HepG2 (cell line): ENCODE results near the gene RNU4-1. TPM values are rescaled to one million over a fixed set of nuclear protein-coding genes. Genes with fewer than 3 reads are reported as not detected.

ENCODE experiments used
- ATAC-seq: fragments of 200-7000 bp; cut with Tn5 transposase; 3 replicates; pipeline ENCODE4 v1.9.1; 2020; ENCODE audit warnings: mild to moderate bottlenecking, moderate library complexity
- BruUV-seq: library from RNA; stranded (reverse); fragments of 400-500 nt; replicated peaks from 2 replicates; lab custom pipeline; 2021; lab: Mats Ljungman, UMichigan
- CTCF ChIA-PET: fragments of 300-600 bp; formaldehyde crosslinking; extraction: SDS; loops from one replicate; lab custom pipeline; 2021; ENCODE audit warnings: low total read pairs, inconsistent platforms, low intra/inter-chr PET ratio; lab: Yijun Ruan, JAX
- POLR2A ChIA-PET: fragments of 350-600 bp; sonication (Branson Sonifier 250); formaldehyde crosslinking; loops from one replicate; lab custom pipeline; 2020; ENCODE audit warnings: antibody characterized with exemption, inconsistent platforms; lab: Yijun Ruan, JAX
- DNase-seq: peaks from one replicate; pipeline ENCODE4 v3.0.0-alpha.2; 2015; ENCODE audit warnings: low spot score
- FAIRE-seq: peaks from 3 replicates; lab custom pipeline; 2011; peaks lifted over from hg19 to GRCh38; lab: Jason Lieb, UNC
- H2AFZ ChIP-seq: one replicate; pipeline ENCODE4 v1.6.1; 2011; ENCODE audit warnings: low read length, inconsistent platforms
- H3K27ac ChIP-seq: fragments of 300-600 bp; 3 replicates; pipeline ENCODE4 v1.8.0; 2011; ENCODE audit warnings: mixed run types, mild to moderate bottlenecking, mixed read lengths, low read length, inconsistent platforms; ENCODE audit not compliant: insufficient read depth; ENCODE audit errors: extremely low read length
- H3K27me3 ChIP-seq, 2 experiments: fragments of 200-600 bp in 1 of 2; 2 replicates in 1 of 2; 3 replicates in 1 of 2; pipeline versions ENCODE4 v1.6.0 to v1.8.0; 2011; ENCODE audit warnings: low read length in 2 of 2, mild to moderate bottlenecking in 2 of 2, moderate library complexity in 2 of 2, inconsistent platforms in 1 of 2; ENCODE audit not compliant: insufficient read depth in 2 of 2, control insufficient read depth in 1 of 2
- H3K36me3 ChIP-seq, 2 experiments: fragments of 200-600 bp in 1 of 2; replicated peaks in 1 of 2; 2 replicates in 1 of 2; 3 replicates in 1 of 2; pipeline versions ENCODE4 v1.5.1 to v1.8.0; 2011; ENCODE audit warnings: low read length in 2 of 2, inconsistent platforms in 1 of 2; ENCODE audit not compliant: insufficient read depth in 2 of 2, control insufficient read depth in 1 of 2
- H3K4me1 ChIP-seq: 2 replicates; pipeline ENCODE4 v1.5.1; 2012; ENCODE audit warnings: low read length, inconsistent platforms; ENCODE audit not compliant: insufficient read depth
- H3K4me2 ChIP-seq: 2 replicates; pipeline ENCODE4 v1.6.0; 2011; ENCODE audit warnings: low read depth, low read length, inconsistent platforms
- H3K4me3 ChIP-seq, 3 experiments: fragments of 200-600 bp in 1 of 3; sonication (generic), shearing (Covaris generic) in 1 of 3; replicated peaks in 1 of 3; 2 replicates each; pipeline ENCODE4 v1.5.1; 2011 to 2016; ENCODE audit warnings: low read length in 3 of 3, inconsistent platforms in 2 of 3, low read depth in 2 of 3, mild to moderate bottlenecking in 2 of 3, control low read depth in 1 of 3, mixed read lengths in 1 of 3; ENCODE audit not compliant: insufficient read depth in 1 of 3
- H3K79me2 ChIP-seq: one replicate; pipeline ENCODE4 v1.6.1; 2011; ENCODE audit warnings: low read length, inconsistent platforms; ENCODE audit not compliant: insufficient read depth
- H3K9ac ChIP-seq: 2 replicates; pipeline ENCODE4 v1.6.0; 2011; ENCODE audit warnings: mild to moderate bottlenecking, low read depth, low read length, inconsistent platforms; ENCODE audit not compliant: insufficient read depth
- H3K9me3 ChIP-seq: 2 replicates; pipeline ENCODE4 v1.5.1; 2012; ENCODE audit warnings: mild to moderate bottlenecking, low read length
- H4K20me1 ChIP-seq: 2 replicates; pipeline ENCODE4 v1.6.0; 2011; ENCODE audit warnings: inconsistent platforms, mild to moderate bottlenecking, low read length, moderate library complexity; ENCODE audit not compliant: insufficient read depth
- BCL6 ChIP-seq: IDR thresholded peaks from 2 replicates; pipeline ENCODE4 v1.6.1; 2016; ENCODE audit warnings: missing genetic modification reagents, missing compliant biosample characterization
- HNRNPL ChIP-seq: fragments of 200-400 bp; formaldehyde crosslinking; IDR thresholded peaks from 2 replicates; pipeline ENCODE4 v1.6.1; 2017; ENCODE audit warnings: mild to moderate bottlenecking, low read depth, low read length
- MTF1 ChIP-seq: sonication (generic); formaldehyde crosslinking; IDR thresholded peaks from 2 replicates; pipeline ENCODE4 v1.5.0; 2020; ENCODE audit warnings: missing genetic modification reagents
- NR2F2 ChIP-seq: IDR thresholded peaks from 2 replicates; pipeline ENCODE4 v1.6.1; 2012; ENCODE audit warnings: low read depth, inconsistent platforms, borderline replicate concordance
- SALL1 ChIP-seq: sonication (generic); formaldehyde crosslinking; IDR thresholded peaks from 2 replicates; pipeline ENCODE4 v1.8.0; 2022; ENCODE audit warnings: mild to moderate bottlenecking, missing genetic modification reagents
- STAT5B ChIP-seq: sonication (generic); formaldehyde crosslinking; IDR thresholded peaks from 2 replicates; pipeline ENCODE4 v1.4.0; 2020; ENCODE audit warnings: missing genetic modification reagents
- SYNCRIP ChIP-seq: fragments of 200-400 bp; formaldehyde crosslinking; IDR thresholded peaks from 2 replicates; pipeline ENCODE4 v1.6.1; 2018; ENCODE audit warnings: mild to moderate bottlenecking, low read depth, low read length; ENCODE audit not compliant: insufficient read depth
- THYN1 ChIP-seq: sonication (generic); formaldehyde crosslinking; IDR thresholded peaks from 2 replicates; pipeline ENCODE4 v1.8.1; 2023; ENCODE audit warnings: low read depth, mild to moderate bottlenecking, moderate library complexity, missing genetic modification reagents, borderline replicate concordance
- ZBTB33 ChIP-seq: sonication (generic); formaldehyde crosslinking; IDR thresholded peaks from 2 replicates; pipeline ENCODE4 v1.4.0; 2020; ENCODE audit warnings: missing genetic modification reagents
- ZBTB4 ChIP-seq: sonication (generic); formaldehyde crosslinking; IDR thresholded peaks from 2 replicates; pipeline ENCODE4 v1.4.0; 2020; ENCODE audit warnings: missing genetic modification reagents, mild to moderate bottlenecking, borderline replicate concordance
- ZNF234 ChIP-seq: sonication (generic); formaldehyde crosslinking; conservative IDR thresholded peaks from 2 replicates; pipeline ENCODE4 v1.5.1; 2020; ENCODE audit warnings: mild to moderate bottlenecking, missing genetic modification reagents
- WGBS: methylation state at CpG from one replicate; pipeline ENCODE4 v1.1.6; 2017; ENCODE audit warnings: low lambda C conversion rate; 5-methylcytosine and 5-hydroxymethylcytosine counted together
- in situ Hi-C: cut with HindIII; loops from 2 replicates; pipeline ENCODE4 v1.10.0; 2017; ENCODE audit warnings: low pct_unique_long_range_greater_than_20kb; ENCODE audit not compliant: extremely low pct_ligation_motif_present
- intact Hi-C: fragments of 100-400 bp; cut with micrococcal nuclease; formaldehyde crosslinking; loops from one replicate; pipeline ENCODE4 v1.10.0; 2022; ENCODE audit not compliant: unreplicated experiment
- polyA plus RNA-seq, 8 experiments: library from polyadenylated mRNA; depleted of rRNA in 3 of 8; stranded (reverse) in 7 of 8; unstranded in 1 of 8; fragments of >200 nt; fragmentation: Illumina TruSeq in 4 of 8; extraction: Trizol in 4 of 8; gene quantifications; 2 replicates each; pipeline versions ENCODE4 v1.2.1 to v1.2.3, GENCODE V29; 2011 to 2016; ENCODE audit warnings: low read depth in 4 of 8, missing spikeins in 1 of 8, mixed read lengths in 1 of 8; ENCODE audit not compliant: insufficient read depth in 1 of 8
- total RNA-seq, 5 experiments: library from RNA; depleted of rRNA; stranded (reverse); fragments of >200 nt; fragmentation: Illumina TruSeq; extraction: Trizol; gene quantifications; 2 replicates each; pipeline ENCODE4 v1.2.3, GENCODE V29; 2016; ENCODE audit warnings: low read depth in 1 of 5
- TF ChIP-seq, protein P1 (sequence below): sonication (generic); formaldehyde crosslinking; IDR thresholded peaks from 2 replicates; pipeline ENCODE4 v1.4.0; 2020; ENCODE audit warnings: missing genetic modification reagents
- TF ChIP-seq, protein P2 (sequence below): sonication (generic); formaldehyde crosslinking; IDR thresholded peaks from 2 replicates; pipeline ENCODE4 v1.8.0; 2022; ENCODE audit warnings: mild to moderate bottlenecking, missing genetic modification reagents, moderate library complexity

The RNU4-1 gene
- total and polyA plus RNA-seq, 2 of the 13 experiments (the other 11 are each of a cell fraction or from before 2014, with no cell fraction given): 7,407 TPM; not detected in 1

- DNase-seq (no peak), FAIRE-seq (no peak), ATAC-seq (no peak)
- Histone ChIP-seq H3K9me3 (no peaks in the 10 kb centered on the region), H3K79me2 (peaks cover 59% of the 10 kb centered on the region), H3K27me3 (no peaks in the 10 kb centered on the region), H3K36me3 (no peaks in the 10 kb centered on the region; a peak in 2 of 5 replicates), H3K9ac (no peak overlapping the region), H3K4me1 (peaks cover 90% of the 10 kb centered on the region), H3K27ac (peak overlapping the region; percentile 13), H2AFZ (no peak overlapping the region), H3K4me3 (peak overlapping the region in 1 of 3 experiments; percentile 45; a peak in 2 of 6 replicates), H3K4me2 (peak overlapping the region; percentile 85), H4K20me1 (peaks cover 3% of the 10 kb centered on the region; the same call in 1 of the 2 replicates)
- CTCF ChIA-PET: no interaction called here
- POLR2A ChIA-PET: interaction anchor here (0.6 to 13.4 kb wide), 7 partner anchors 23 to 145 kb away, joined by 3 to 265 read pairs (median 10); partner anchors contain the start of genes RAB35, RNU4-1, RNU4-2 and RPLP0
- 85% methylated on average over 6 of the region's 10 CpGs for WGBS
- intact Hi-C loops: no loop called here
- BruUV-seq: no TSS peak
- in situ Hi-C loops: loop anchor here (10.0 kb wide), 1 partner anchor 47 kb away; no protein-coding TSS in a partner anchor
- TF ChIP-seq ZBTB4 (CRISPR knock-in tag) (no peak), THYN1 (CRISPR knock-in tag) (no peak), MTF1 (CRISPR knock-in tag) (no peak), SALL1 (CRISPR knock-in tag) (peak; percentile 38), ZNF234 (CRISPR knock-in tag) (no peak), BCL6 (CRISPR knock-in tag) (0 out of 2 replicates have a peak, but pooled peaks have one; percentile 22), SYNCRIP (no peak), HNRNPL (peak; percentile 99), ZBTB33 (peak; percentile 53), STAT5B (CRISPR knock-in tag) (no peak), NR2F2 (no peak)
- TF ChIP-seq, protein P1, sequence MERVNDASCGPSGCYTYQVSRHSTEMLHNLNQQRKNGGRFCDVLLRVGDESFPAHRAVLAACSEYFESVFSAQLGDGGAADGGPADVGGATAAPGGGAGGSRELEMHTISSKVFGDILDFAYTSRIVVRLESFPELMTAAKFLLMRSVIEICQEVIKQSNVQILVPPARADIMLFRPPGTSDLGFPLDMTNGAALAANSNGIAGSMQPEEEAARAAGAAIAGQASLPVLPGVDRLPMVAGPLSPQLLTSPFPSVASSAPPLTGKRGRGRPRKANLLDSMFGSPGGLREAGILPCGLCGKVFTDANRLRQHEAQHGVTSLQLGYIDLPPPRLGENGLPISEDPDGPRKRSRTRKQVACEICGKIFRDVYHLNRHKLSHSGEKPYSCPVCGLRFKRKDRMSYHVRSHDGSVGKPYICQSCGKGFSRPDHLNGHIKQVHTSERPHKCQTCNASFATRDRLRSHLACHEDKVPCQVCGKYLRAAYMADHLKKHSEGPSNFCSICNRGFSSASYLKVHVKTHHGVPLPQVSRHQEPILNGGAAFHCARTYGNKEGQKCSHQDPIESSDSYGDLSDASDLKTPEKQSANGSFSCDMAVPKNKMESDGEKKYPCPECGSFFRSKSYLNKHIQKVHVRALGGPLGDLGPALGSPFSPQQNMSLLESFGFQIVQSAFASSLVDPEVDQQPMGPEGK: peak; percentile 41; the same call in 1 of the 2 replicates
- TF ChIP-seq, protein P2, sequence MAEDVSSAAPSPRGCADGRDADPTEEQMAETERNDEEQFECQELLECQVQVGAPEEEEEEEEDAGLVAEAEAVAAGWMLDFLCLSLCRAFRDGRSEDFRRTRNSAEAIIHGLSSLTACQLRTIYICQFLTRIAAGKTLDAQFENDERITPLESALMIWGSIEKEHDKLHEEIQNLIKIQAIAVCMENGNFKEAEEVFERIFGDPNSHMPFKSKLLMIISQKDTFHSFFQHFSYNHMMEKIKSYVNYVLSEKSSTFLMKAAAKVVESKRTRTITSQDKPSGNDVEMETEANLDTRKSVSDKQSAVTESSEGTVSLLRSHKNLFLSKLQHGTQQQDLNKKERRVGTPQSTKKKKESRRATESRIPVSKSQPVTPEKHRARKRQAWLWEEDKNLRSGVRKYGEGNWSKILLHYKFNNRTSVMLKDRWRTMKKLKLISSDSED (CRISPR knock-in tag): no peak
Observed at GRCh38 chr12:120261951-120262851, 30.8 kb downstream of the RNU4-1 start.
